H9 (cell line): ENCODE results near the gene CHAF1A. TPM values are rescaled to one million over a fixed set of nuclear protein-coding genes. Genes with fewer than 3 reads are reported as not detected.

Experiments used
- DNase-seq: peaks from one replicate; pipeline ENCODE4 v3.0.0-alpha.2; 2017
- H2AFZ ChIP-seq: one replicate; pipeline ENCODE4 v1.6.1; 2013; ENCODE audit warnings: mild to moderate bottlenecking, low read length, control low read depth, moderate library complexity
- H2AK5ac ChIP-seq: 2 replicates; pipeline ENCODE4 v1.6.1; 2013; ENCODE audit warnings: low read length, control low read depth, mixed read lengths; ENCODE audit not compliant: insufficient read length
- H2BK120ac ChIP-seq: one replicate; pipeline ENCODE4 v1.6.1; 2013; ENCODE audit warnings: low read depth, mild to moderate bottlenecking, low read length, control low read depth, inconsistent platforms; ENCODE audit not compliant: poor library complexity, severe bottlenecking
- H2BK12ac ChIP-seq: 2 replicates; pipeline ENCODE4 v1.6.1; 2013; ENCODE audit warnings: low read length, control low read depth, mixed read lengths, low read depth; ENCODE audit not compliant: insufficient read length
- H2BK15ac ChIP-seq: 2 replicates; pipeline ENCODE4 v1.6.1; 2013; ENCODE audit warnings: low read depth, low read length, control low read depth
- H2BK20ac ChIP-seq: one replicate; pipeline ENCODE4 v1.6.1; 2013; ENCODE audit warnings: low read depth, mild to moderate bottlenecking, low read length, control low read depth, inconsistent platforms; ENCODE audit not compliant: poor library complexity, severe bottlenecking
- H2BK5ac ChIP-seq: 2 replicates; pipeline ENCODE4 v1.6.1; 2013; ENCODE audit warnings: low read length, control low read depth, mixed read lengths; ENCODE audit not compliant: insufficient read length
- H3K14ac ChIP-seq: 2 replicates; pipeline ENCODE4 v1.6.1; 2013; ENCODE audit warnings: low read length, control low read depth; ENCODE audit not compliant: insufficient read depth
- H3K18ac ChIP-seq: 2 replicates; pipeline ENCODE4 v1.6.1; 2013; ENCODE audit warnings: low read depth, mild to moderate bottlenecking, mixed read lengths, low read length, control low read depth; ENCODE audit not compliant: insufficient read length
- H3K23ac ChIP-seq: 2 replicates; pipeline ENCODE4 v1.6.1; 2013; ENCODE audit warnings: low read length, control low read depth, mixed read lengths, low read depth; ENCODE audit not compliant: insufficient read length
- H3K23me2 ChIP-seq: 2 replicates; pipeline ENCODE4 v1.6.1; 2013; ENCODE audit warnings: low read depth, mild to moderate bottlenecking, mixed read lengths, low read length, control low read depth; ENCODE audit not compliant: insufficient read length, poor library complexity, severe bottlenecking
- H3K27ac ChIP-seq: 2 replicates; pipeline ENCODE4 v1.5.1; 2013; ENCODE audit warnings: low read length, control low read depth, mixed read lengths, low read depth; ENCODE audit not compliant: insufficient read length
- H3K27me3 ChIP-seq: 2 replicates; pipeline ENCODE4 v1.6.1; 2013; ENCODE audit warnings: low read length, control low read depth, inconsistent platforms; ENCODE audit not compliant: insufficient read depth
- H3K4ac ChIP-seq: 2 replicates; pipeline ENCODE4 v1.6.1; 2013; ENCODE audit warnings: low read depth, mild to moderate bottlenecking, control low read depth, inconsistent platforms, low read length, moderate library complexity
- H3K4me1 ChIP-seq: 2 replicates; pipeline ENCODE4 v1.6.1; 2013; ENCODE audit warnings: low read length, control low read depth, inconsistent platforms; ENCODE audit not compliant: insufficient read depth
- H3K4me2 ChIP-seq: 2 replicates; pipeline ENCODE4 v1.6.1; 2013; ENCODE audit warnings: low read length, control low read depth, mixed read lengths; ENCODE audit not compliant: insufficient read length, insufficient read depth
- H3K56ac ChIP-seq: 2 replicates; pipeline ENCODE4 v1.6.1; 2013; ENCODE audit warnings: low read depth, mild to moderate bottlenecking, mixed read lengths, low read length, control low read depth; ENCODE audit not compliant: insufficient read length
- H3K79me1 ChIP-seq: 2 replicates; pipeline ENCODE4 v1.6.1; 2013; ENCODE audit warnings: low read depth, mild to moderate bottlenecking, moderate library complexity, low read length, control low read depth, inconsistent platforms; ENCODE audit not compliant: insufficient read depth, poor library complexity, severe bottlenecking
- H3K79me2 ChIP-seq: 2 replicates; pipeline ENCODE4 v1.6.1; 2013; ENCODE audit warnings: low read length, control low read depth, inconsistent platforms; ENCODE audit not compliant: insufficient read depth
- H3K9ac ChIP-seq: 2 replicates; pipeline ENCODE4 v1.6.1; 2013; ENCODE audit warnings: low read length, control low read depth, mixed read lengths; ENCODE audit not compliant: insufficient read length; ENCODE audit errors: extremely low read depth
- H3K9me3 ChIP-seq: one replicate; pipeline ENCODE4 v1.6.1; 2013; ENCODE audit warnings: low read depth, low read length, inconsistent platforms; ENCODE audit not compliant: control insufficient read depth
- H3T11ph ChIP-seq: one replicate; pipeline ENCODE4 v1.6.1; 2013; ENCODE audit warnings: mild to moderate bottlenecking, low read length, control low read depth, inconsistent platforms
- H4K20me1 ChIP-seq: one replicate; pipeline ENCODE4 v1.6.1; 2013; ENCODE audit not compliant: control insufficient read depth, insufficient read length, insufficient read depth
- H4K5ac ChIP-seq: 2 replicates; pipeline ENCODE4 v1.6.1; 2013; ENCODE audit warnings: low read depth, mild to moderate bottlenecking, mixed read lengths, low read length, control low read depth; ENCODE audit not compliant: insufficient read length
- H4K8ac ChIP-seq: replicated peaks from 2 replicates; pipeline ENCODE4 v1.6.1; 2013; ENCODE audit warnings: low read length, control low read depth, mixed read lengths, low read depth; ENCODE audit not compliant: insufficient read length
- H4K91ac ChIP-seq: 2 replicates; pipeline ENCODE4 v1.6.1; 2013; ENCODE audit warnings: low read depth, mild to moderate bottlenecking, moderate library complexity, mixed read lengths, low read length, control low read depth; ENCODE audit not compliant: insufficient read length
- H3K27ac Mint-ChIP-seq, 3 experiments: 2 replicates in 2 of 3; 3 replicates in 1 of 3; pipeline ENCODE4 v1.8.0; 2020 to 2021; ENCODE audit warnings: mixed read lengths in 3 of 3, mild to moderate bottlenecking in 1 of 3, moderate library complexity in 1 of 3
- H3K27me3 Mint-ChIP-seq: 2 replicates; pipeline ENCODE4 v1.8.0; 2021; ENCODE audit warnings: low read depth, mild to moderate bottlenecking, moderate library complexity, mixed read lengths
- H3K36me3 Mint-ChIP-seq, 3 experiments: 2 replicates in 2 of 3; 3 replicates in 1 of 3; pipeline ENCODE4 v1.8.0; 2020 to 2021; ENCODE audit warnings: low read depth in 3 of 3, mixed read lengths in 3 of 3; ENCODE audit not compliant: insufficient read depth in 1 of 3
- H3K4me1 Mint-ChIP-seq, 2 experiments: 2 replicates each; pipeline ENCODE4 v1.8.0; 2020; ENCODE audit warnings: mixed read lengths in 2 of 2
- H3K4me3 Mint-ChIP-seq, 2 experiments: 2 replicates in 1 of 2; 3 replicates in 1 of 2; pipeline ENCODE4 v1.8.0; 2020 to 2021; ENCODE audit warnings: mild to moderate bottlenecking in 2 of 2, mixed read lengths in 2 of 2, moderate library complexity in 1 of 2
- H3K9me3 Mint-ChIP-seq, 2 experiments: 2 replicates in 1 of 2; 3 replicates in 1 of 2; pipeline ENCODE4 v1.8.0; 2020; ENCODE audit warnings: mild to moderate bottlenecking in 2 of 2, mixed read lengths in 2 of 2, moderate library complexity in 1 of 2
- WGBS: extraction: QIAGEN DNeasy Blood & Tissue Kit; methylation state at CpG from one replicate; pipeline ENCODE4 v1.1.7; 2013; ENCODE audit warnings: missing lambda C conversion rate, low lambda C conversion rate, mixed read lengths; ENCODE audit not compliant: insufficient read length; ENCODE audit errors: extremely low coverage; 5-methylcytosine and 5-hydroxymethylcytosine counted together
- total RNA-seq: library from RNA; stranded (reverse); gene quantifications from 2 replicates; pipeline ENCODE4 v1.2.1, GENCODE V29; 2021
- TF ChIP-seq, protein P1 (sequence below): fragments of 200-600 bp; sonication (generic); conservative IDR thresholded peaks from 3 replicates; pipeline ENCODE4 v1.8.0; 2021; ENCODE audit warnings: antibody characterized with exemption, mild to moderate bottlenecking

Gene CHAF1A
- total RNA-seq, 1 experiment from 2014 or later: 143 TPM

- H3K27ac Mint-ChIP-seq: peak overlapping the region in 1 of 3 experiments; percentile 89; a peak in 3 of 7 replicates
- H2BK5ac ChIP-seq: no peak overlapping the region
- no peak overlapping the region for H4K5ac ChIP-seq
- H3K23me2 ChIP-seq: no peaks in the 10 kb centered on the region
- no peak overlapping the region for H3K4me2 ChIP-seq
- TF ChIP-seq, protein P1, sequence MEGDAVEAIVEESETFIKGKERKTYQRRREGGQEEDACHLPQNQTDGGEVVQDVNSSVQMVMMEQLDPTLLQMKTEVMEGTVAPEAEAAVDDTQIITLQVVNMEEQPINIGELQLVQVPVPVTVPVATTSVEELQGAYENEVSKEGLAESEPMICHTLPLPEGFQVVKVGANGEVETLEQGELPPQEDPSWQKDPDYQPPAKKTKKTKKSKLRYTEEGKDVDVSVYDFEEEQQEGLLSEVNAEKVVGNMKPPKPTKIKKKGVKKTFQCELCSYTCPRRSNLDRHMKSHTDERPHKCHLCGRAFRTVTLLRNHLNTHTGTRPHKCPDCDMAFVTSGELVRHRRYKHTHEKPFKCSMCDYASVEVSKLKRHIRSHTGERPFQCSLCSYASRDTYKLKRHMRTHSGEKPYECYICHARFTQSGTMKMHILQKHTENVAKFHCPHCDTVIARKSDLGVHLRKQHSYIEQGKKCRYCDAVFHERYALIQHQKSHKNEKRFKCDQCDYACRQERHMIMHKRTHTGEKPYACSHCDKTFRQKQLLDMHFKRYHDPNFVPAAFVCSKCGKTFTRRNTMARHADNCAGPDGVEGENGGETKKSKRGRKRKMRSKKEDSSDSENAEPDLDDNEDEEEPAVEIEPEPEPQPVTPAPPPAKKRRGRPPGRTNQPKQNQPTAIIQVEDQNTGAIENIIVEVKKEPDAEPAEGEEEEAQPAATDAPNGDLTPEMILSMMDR: no peak
- no peak overlapping the region for H3K27ac ChIP-seq
- peaks cover 20 to 64% (median 44%) of the 10 kb centered on the region in 3 experiments for H3K36me3 Mint-ChIP-seq
- H4K91ac ChIP-seq: no peak overlapping the region
- H2BK12ac ChIP-seq: no peak overlapping the region
- no peak overlapping the region for H2BK120ac ChIP-seq
- no peaks in the 10 kb centered on the region; the same call in 1 of the 2 replicates for H3K27me3 Mint-ChIP-seq
- no peaks in the 10 kb centered on the region for H3K79me1 ChIP-seq
- no peak overlapping the region; the same call in 1 of the 2 replicates for H3K14ac ChIP-seq
- H2BK20ac ChIP-seq: no peak overlapping the region
- no peak overlapping the region for H4K8ac ChIP-seq
- no peaks in the 10 kb centered on the region for H3K27me3 ChIP-seq
- no peak overlapping the region for H2BK15ac ChIP-seq
- H3K9me3 Mint-ChIP-seq: no peaks in the 10 kb centered on the region
- no peak for DNase-seq
- H3T11ph ChIP-seq: no peak overlapping the region
- H3K79me2 ChIP-seq: no peaks in the 10 kb centered on the region
- H3K4me3 Mint-ChIP-seq: no peak overlapping the region
- 0 out of 4 replicates have a peak, but pooled peaks cover 0 to 5% of the 10 kb centered on the region in 2 experiments for H3K4me1 Mint-ChIP-seq
- H2AFZ ChIP-seq: no peak overlapping the region
- no peak overlapping the region for H3K9ac ChIP-seq
- H3K56ac ChIP-seq: no peak overlapping the region
- no peak overlapping the region for H2AK5ac ChIP-seq
- H3K18ac ChIP-seq: no peak overlapping the region
- no peak overlapping the region for H3K23ac ChIP-seq
- WGBS: no CpG with 5 or more reads among the region's 15 CpGs
- H4K20me1 ChIP-seq: no peaks in the 10 kb centered on the region
- no peaks in the 10 kb centered on the region for H3K4me1 ChIP-seq
- no peaks in the 10 kb centered on the region for H3K9me3 ChIP-seq
- no peak overlapping the region for H3K4ac ChIP-seq
These were observed 44.3 kb downstream of the CHAF1A start for GRCh38 chr19:4446704-4447200.
